OCI-LY7 (cell line): ENCODE results near the gene USH1G. TPM values are rescaled to one million over a fixed set of nuclear protein-coding genes. Genes with fewer than 3 reads are reported as not detected.

Experiments used
- BruUV-seq: library from RNA; stranded (reverse); fragments of 400-500 nt; replicated peaks from 2 replicates; lab custom pipeline; 2021; lab: Mats Ljungman, UMichigan
- CTCF ChIA-PET: fragments of 300-600 bp; sonication (Branson Sonifier 250); formaldehyde crosslinking; loops from one replicate; lab custom pipeline; 2022; ENCODE audit warnings: antibody characterized with exemption; ENCODE audit not compliant: unreplicated experiment; lab: Charles Lee
- POLR2A ChIA-PET: fragments of 300-600 bp; sonication (Branson Sonifier 250); formaldehyde crosslinking; loops from one replicate; lab custom pipeline; 2022; ENCODE audit warnings: antibody characterized with exemption; lab: Charles Lee
- DNase-seq: peaks from one replicate; pipeline ENCODE4 v3.0.0-alpha.2; 2015; ENCODE audit warnings: low spot score
- H2AFZ ChIP-seq: fragments of 200-600 bp; sonication (generic), shearing (Covaris generic); 2 replicates; pipeline ENCODE4 v1.6.1; 2014; ENCODE audit warnings: mild to moderate bottlenecking, antibody characterized with exemption, low read length, moderate library complexity
- H3K27ac ChIP-seq: fragments of 200-600 bp; sonication (generic); 2 replicates; pipeline ENCODE4 v1.5.1; 2014; ENCODE audit warnings: mixed run types, low read depth, mild to moderate bottlenecking, moderate library complexity, low read length, inconsistent platforms; ENCODE audit not compliant: poor library complexity, severe bottlenecking
- H3K36me3 ChIP-seq: fragments of 200-600 bp; sonication (generic); 2 replicates; pipeline ENCODE4 v1.6.1; 2014; ENCODE audit warnings: mild to moderate bottlenecking, antibody characterized with exemption, low read length, moderate library complexity, mixed read lengths; ENCODE audit not compliant: insufficient read depth
- H3K4me1 ChIP-seq: fragments of 200-600 bp; sonication (generic); 2 replicates; pipeline ENCODE4 v1.5.1; 2014; ENCODE audit warnings: mild to moderate bottlenecking, low read length; ENCODE audit not compliant: insufficient read depth, poor library complexity, severe bottlenecking
- H3K4me2 ChIP-seq: fragments of 200-600 bp; sonication (generic); 2 replicates; pipeline ENCODE4 v1.6.1; 2014; ENCODE audit warnings: mild to moderate bottlenecking, low read length
- H3K4me3 ChIP-seq: fragments of 200-600 bp; sonication (generic); 2 replicates; pipeline ENCODE4 v1.5.1; 2014; ENCODE audit warnings: mild to moderate bottlenecking, low read depth, low read length; ENCODE audit not compliant: poor library complexity, severe bottlenecking
- H3K79me2 ChIP-seq: fragments of 200-600 bp; sonication (generic); 2 replicates; pipeline ENCODE4 v1.6.1; 2016; ENCODE audit warnings: low read depth, mild to moderate bottlenecking, low read length, moderate library complexity, mixed read lengths; ENCODE audit not compliant: insufficient read depth
- H3K9me2 ChIP-seq: fragments of 200-600 bp; sonication (generic); 2 replicates; pipeline ENCODE4 v1.6.1; 2016; ENCODE audit warnings: mild to moderate bottlenecking, low read length, mixed read lengths; ENCODE audit not compliant: insufficient read depth
- H3K9me3 ChIP-seq: fragments of 200-600 bp; sonication (generic); 2 replicates; pipeline ENCODE4 v1.6.1; 2014; ENCODE audit warnings: mild to moderate bottlenecking, mixed run types, low read length, mixed read lengths
- H4K20me1 ChIP-seq: fragments of 200-600 bp; sonication (generic); 2 replicates; pipeline ENCODE4 v1.6.1; 2014; ENCODE audit warnings: mild to moderate bottlenecking, antibody characterized with exemption, low read length, moderate library complexity, mixed read lengths; ENCODE audit not compliant: insufficient read depth
- EZH2phosphoT487 ChIP-seq: fragments of 200-600 bp; sonication (generic); IDR thresholded peaks from 2 replicates; pipeline ENCODE4 v1.6.1; 2018; ENCODE audit warnings: low read depth, borderline replicate concordance, mild to moderate bottlenecking, mixed run types, antibody characterized with exemption, low read length, moderate library complexity, mixed read lengths
- intact Hi-C: fragments of 100-400 bp; cut with micrococcal nuclease; formaldehyde crosslinking; loops from one replicate; pipeline ENCODE4 v1.10.0; 2022; ENCODE audit not compliant: unreplicated experiment
- total RNA-seq, 2 experiments: library from RNA; depleted of rRNA in 1 of 2; stranded (reverse); fragments of >200 nt in 1 of 2; shearing (Covaris generic) in 1 of 2; gene quantifications; 2 replicates each; pipeline ENCODE4 v1.2.3, GENCODE V29; 2014 to 2022
- TF ChIP-seq, protein P1 (sequence below): fragments of 200-600 bp; sonication (generic); conservative IDR thresholded peaks from 2 replicates; pipeline ENCODE4 v1.5.1; 2014; ENCODE audit warnings: mild to moderate bottlenecking, antibody characterized with exemption, low read length, moderate library complexity, mixed read lengths

Gene USH1G
- total RNA-seq, 2 experiments from 2014 or later: not detected

DNA sequence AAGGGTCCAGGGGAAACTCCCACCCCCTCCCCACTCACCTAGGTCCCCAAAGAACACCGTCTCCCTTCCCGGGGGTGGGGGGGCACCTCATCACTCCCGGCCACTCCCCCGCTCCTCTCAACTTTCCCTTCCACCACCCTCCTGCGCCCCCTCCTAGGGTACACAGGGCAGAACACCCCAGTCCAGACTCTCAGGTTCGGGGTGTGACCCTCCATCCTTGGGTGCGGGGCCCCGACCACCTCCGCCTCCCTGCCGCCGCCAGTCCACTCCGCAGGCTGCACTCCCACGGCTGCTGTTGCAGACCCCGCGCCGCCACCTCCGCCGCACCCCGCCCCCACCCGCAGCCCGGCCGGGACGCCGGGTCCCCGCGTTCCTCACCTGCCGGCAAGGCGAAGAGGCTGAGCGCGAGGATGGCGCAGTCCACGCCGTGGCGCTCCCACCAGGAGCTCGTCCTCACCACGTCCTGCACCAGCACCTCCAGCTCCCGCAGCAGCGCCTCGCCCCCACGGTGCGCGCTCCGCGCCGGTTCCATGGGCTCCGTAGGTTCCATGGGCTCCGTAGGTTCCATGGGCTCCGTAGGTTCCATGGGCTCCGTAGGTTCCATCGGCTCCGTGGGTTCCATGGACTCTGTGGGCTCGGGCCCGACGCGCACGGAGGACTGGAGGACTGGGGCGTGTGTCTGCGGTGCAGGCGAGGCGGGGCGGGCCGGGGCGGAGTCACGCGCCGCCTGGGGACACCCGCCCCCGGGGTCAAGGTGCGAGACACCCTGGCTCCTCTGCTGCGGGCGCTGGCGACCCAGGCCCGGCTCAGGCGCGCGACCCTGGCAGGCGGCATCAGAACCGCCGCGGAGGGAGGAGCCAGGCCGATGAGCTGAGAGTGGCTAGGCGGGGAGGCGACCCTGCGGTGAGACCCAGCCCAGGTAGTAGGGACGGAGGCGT, 29.8 kb downstream of the USH1G start, which contains the start of gene FADS6:
Gene FADS6, minus strand, starts transcription at position 660 of the 938 bp plus-strand sequence. Its CDS starts 38 bp downstream, at position 622.
- DNase-seq: no peak
- no peaks in the 10 kb centered on the region for H3K36me3 ChIP-seq
- BruUV-seq: no TSS peak
- H3K79me2 ChIP-seq: no peaks in the 10 kb centered on the region
- H3K9me2 ChIP-seq: no peaks in the 10 kb centered on the region
- no peak within 1 kb of the TSS for H3K27ac ChIP-seq
- ChIA-PET CTCF (no interaction called here), POLR2A (no interaction called here)
- H3K4me2 ChIP-seq: no peak within 1 kb of the TSS
- H4K20me1 ChIP-seq: no peaks in the 10 kb centered on the region
- H3K4me1 ChIP-seq: no peaks in the 10 kb centered on the region
- H3K4me3 ChIP-seq: no peak within 1 kb of the TSS
- TF ChIP-seq, protein P1, sequence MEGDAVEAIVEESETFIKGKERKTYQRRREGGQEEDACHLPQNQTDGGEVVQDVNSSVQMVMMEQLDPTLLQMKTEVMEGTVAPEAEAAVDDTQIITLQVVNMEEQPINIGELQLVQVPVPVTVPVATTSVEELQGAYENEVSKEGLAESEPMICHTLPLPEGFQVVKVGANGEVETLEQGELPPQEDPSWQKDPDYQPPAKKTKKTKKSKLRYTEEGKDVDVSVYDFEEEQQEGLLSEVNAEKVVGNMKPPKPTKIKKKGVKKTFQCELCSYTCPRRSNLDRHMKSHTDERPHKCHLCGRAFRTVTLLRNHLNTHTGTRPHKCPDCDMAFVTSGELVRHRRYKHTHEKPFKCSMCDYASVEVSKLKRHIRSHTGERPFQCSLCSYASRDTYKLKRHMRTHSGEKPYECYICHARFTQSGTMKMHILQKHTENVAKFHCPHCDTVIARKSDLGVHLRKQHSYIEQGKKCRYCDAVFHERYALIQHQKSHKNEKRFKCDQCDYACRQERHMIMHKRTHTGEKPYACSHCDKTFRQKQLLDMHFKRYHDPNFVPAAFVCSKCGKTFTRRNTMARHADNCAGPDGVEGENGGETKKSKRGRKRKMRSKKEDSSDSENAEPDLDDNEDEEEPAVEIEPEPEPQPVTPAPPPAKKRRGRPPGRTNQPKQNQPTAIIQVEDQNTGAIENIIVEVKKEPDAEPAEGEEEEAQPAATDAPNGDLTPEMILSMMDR: no peak
- no peak for TF ChIP-seq EZH2phosphoT487
- intact Hi-C loops: no loop called here
- H3K9me3 ChIP-seq: no peaks in the 10 kb centered on the region
- H2AFZ ChIP-seq: no peak within 1 kb of the TSS

DNA sequence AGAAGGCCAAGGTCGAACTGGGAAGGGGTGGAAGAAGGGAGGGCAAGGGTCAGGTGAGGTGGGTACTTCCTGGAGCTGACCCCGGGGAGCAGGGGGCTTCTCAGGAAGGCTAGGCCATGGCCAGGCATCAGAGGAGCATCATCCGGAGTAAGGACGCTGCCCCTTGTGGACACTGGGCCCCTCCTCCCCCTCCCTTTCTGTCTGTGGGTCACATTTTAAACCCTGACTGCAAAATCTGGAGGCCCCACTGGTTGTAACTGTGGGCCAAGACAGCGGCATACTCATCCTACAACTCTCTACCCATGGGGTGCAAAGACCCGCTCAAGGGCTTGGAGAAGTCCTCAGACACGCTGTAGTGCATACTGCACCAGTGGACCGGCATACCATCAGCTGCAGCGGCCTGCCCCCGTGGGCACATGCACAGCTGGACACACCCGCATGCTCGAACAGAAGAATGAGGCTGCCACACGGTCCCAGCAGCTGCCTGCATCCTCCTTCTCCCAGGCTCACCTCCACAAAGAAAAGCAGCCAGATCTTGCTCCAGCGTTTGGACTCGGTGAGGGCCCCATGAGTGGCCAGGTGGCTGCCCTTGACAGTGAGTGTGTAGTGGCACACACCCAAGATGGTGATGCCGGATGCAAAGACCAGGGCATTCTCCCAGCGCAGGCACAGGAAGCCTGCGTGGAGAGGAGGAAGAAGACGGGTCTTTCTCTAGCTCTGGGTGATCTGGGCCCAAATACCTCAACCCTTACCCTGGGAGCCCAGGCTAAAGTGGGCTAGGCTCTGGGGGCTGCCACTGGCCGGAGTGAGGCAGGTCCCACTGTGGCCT, 30.8 kb downstream of the USH1G start:
- intact Hi-C loops: no loop called here
- POLR2A ChIA-PET: no interaction called here
- Histone ChIP-seq H3K4me3 (no peak overlapping the region), H3K36me3 (no peaks in the 10 kb centered on the region), H3K4me2 (no peak overlapping the region), H4K20me1 (no peaks in the 10 kb centered on the region), H3K79me2 (no peaks in the 10 kb centered on the region), H3K4me1 (no peaks in the 10 kb centered on the region), H2AFZ (no peak overlapping the region), H3K9me3 (no peaks in the 10 kb centered on the region), H3K27ac (no peak overlapping the region), H3K9me2 (no peaks in the 10 kb centered on the region)
- CTCF ChIA-PET: no interaction called here
- TF ChIP-seq, protein P1: no peak
- no peak for TF ChIP-seq EZH2phosphoT487
- DNase-seq: no peak
- BruUV-seq: no TSS peak
